Measurements from ENCODE around the gene BZW2. TPM values are rescaled to one million over a fixed set of nuclear protein-coding genes. Genes with fewer than 3 reads are reported as not detected.
A peak's percentile ranks its signal among the peaks of the same experiment; 100 is the strongest.
"Not testable (repeated sequence)": the region's sequence is repeated elsewhere in the genome, so short reads cannot be mapped to it uniquely, and the experiment has no call there.

The BZW2 gene
- total and polyA plus RNA-seq, 4 experiments from 2014 or later = 18.6 to 58.7 (median 33.6) TPM

DNA sequence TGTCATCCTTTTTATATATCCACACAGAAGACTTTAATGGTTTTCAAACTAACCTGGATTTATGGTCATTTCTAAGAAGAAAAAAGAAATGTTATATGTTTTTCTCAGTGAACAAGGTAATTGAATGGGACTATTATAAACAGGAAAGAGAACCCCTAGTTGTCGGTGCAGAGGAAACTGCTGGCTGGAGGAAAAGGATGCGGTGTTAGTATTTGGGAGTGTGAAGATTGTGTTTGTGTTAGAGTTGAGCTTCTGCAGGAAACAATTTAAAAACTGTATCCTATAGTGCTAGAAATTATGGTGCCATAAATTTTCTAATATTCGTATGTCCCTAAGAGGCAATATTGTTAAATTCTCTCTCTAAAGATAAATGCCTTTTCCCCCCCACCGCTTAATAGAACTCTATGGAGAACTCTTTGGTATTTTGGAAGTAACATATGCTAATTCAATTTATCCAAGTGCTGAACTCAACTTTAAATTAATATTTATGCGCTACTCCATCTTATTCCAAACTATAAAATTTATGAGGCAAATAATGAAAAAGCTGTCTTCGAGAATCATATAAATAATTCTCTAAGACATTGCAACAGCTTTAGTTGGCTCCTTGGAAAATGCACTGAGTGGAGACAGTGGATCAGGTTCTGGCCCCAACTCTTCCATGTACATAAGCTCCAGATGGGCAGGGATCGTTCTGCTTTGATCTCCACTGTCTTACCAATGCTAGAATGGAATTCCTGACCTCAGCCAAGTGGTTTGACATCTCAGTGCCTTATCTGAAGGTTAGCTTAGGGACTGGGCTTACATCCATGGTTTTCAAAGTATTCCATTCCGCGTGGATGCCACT, 5.6 kb downstream of the BZW2 start:
- intact Hi-C loops (cut with micrococcal nuclease) = no loop called here
- H3K4me3 Mint-ChIP-seq = peak overlapping the region in 5 of 8 donors; percentile 22 to 67 (median 40)
- CTCF ChIA-PET (ENCODE audit: partially characterized antibody) = no interaction called here
- POLR2A ChIA-PET (ENCODE audit: partially characterized antibody) = no interaction called here
- Histone ChIP-seq H3K27me3 (ENCODE audit: insufficient read depth, low read length) (no peaks in the 10 kb centered on the region), H3K4me1 (ENCODE audit: insufficient read depth, low read length) (peaks cover 46% of the 10 kb centered on the region), H3K4me3 (ENCODE audit: low read length in 2 of 2) (no peak overlapping the region), H3K27ac (ENCODE audit: low read depth, low read length) (no peak overlapping the region), H3K36me3 (ENCODE audit: insufficient read depth, low read length) (no peaks in the 10 kb centered on the region), H3K9me3 (ENCODE audit: control insufficient read depth in 1 of 2, low read length in 2 of 2) (no peaks in the 10 kb centered on the region)
- no peaks in the 10 kb centered on the region for H3K27me3 Mint-ChIP-seq
- no peak for DNase-seq
- H3K36me3 Mint-ChIP-seq = peaks cover 4% of the 10 kb centered on the region in 2 donors
- peak overlapping the region in 1 of 7 donors; percentile 39 for H3K27ac Mint-ChIP-seq
- no peaks in the 10 kb centered on the region for H3K9me3 Mint-ChIP-seq
- H3K4me1 Mint-ChIP-seq = peaks cover 44 to 63% (median 54%) of the 10 kb centered on the region in 4 donors

DNA sequence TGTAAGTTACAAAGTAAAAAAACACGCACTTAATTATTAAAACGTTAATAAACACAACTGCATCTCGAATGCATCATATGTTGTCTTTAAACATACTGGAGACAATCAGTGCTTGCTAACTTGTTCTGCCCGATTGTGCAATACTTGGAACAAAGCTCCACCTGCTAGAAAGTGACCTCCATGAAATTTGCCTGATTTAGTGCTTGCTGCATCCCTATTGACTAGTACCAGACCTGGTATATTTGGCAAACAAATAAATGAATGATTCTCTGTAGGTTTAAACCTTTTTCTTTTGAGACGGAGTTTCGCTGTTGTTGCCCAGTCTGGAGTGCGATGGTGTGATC, 6.2 kb downstream of the BZW2 start:
- no peaks in the 10 kb centered on the region for H3K36me3 ChIP-seq (ENCODE audit: insufficient read depth, low read length)
- no peaks in the 10 kb centered on the region for H3K27me3 Mint-ChIP-seq
- no peaks in the 10 kb centered on the region for H3K9me3 Mint-ChIP-seq
- H3K36me3 Mint-ChIP-seq = peaks cover 2 to 4% of the 10 kb centered on the region in 2 donors
- no peak overlapping the region for H3K27ac Mint-ChIP-seq
- no peaks in the 10 kb centered on the region for H3K27me3 ChIP-seq (ENCODE audit: insufficient read depth, low read length)
- H3K27ac ChIP-seq (ENCODE audit: low read depth, low read length) = no peak overlapping the region
- peaks cover 38 to 60% (median 49%) of the 10 kb centered on the region in 4 donors for H3K4me1 Mint-ChIP-seq
- DNase-seq = no peak
- intact Hi-C loops (cut with micrococcal nuclease) = no loop called here
- ChIA-PET CTCF (ENCODE audit: partially characterized antibody) (no interaction called here), POLR2A (ENCODE audit: partially characterized antibody) (no interaction called here)
- H3K4me1 ChIP-seq (ENCODE audit: insufficient read depth, low read length) = peaks cover 41% of the 10 kb centered on the region
- no peak overlapping the region for H3K4me3 ChIP-seq (ENCODE audit: low read length in 2 of 2)
- peak overlapping the region in 1 of 8 donors; percentile 12 for H3K4me3 Mint-ChIP-seq
- H3K9me3 ChIP-seq (ENCODE audit: control insufficient read depth in 1 of 2, low read length in 2 of 2) = no peaks in the 10 kb centered on the region

DNA sequence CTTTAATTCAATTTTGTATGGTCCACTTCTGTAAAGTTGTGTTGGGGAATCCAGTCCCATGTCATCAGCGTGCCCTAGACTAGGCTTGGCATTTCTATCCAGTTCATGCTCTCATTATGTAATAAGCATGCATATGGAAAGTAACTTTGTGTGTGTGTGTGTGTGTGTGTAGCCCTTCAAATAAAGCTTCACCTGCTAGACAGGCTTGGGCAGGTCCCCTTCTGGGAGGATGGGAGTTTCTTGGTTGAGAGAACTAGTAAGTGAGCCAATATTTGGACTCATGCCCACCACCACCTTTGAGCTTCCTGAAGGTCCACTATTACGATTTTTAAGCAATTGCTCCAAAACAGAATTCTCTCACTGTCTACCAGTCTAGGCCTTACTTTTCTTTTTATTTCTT, 6.9 kb downstream of the BZW2 start:
- Mint-ChIP-seq H3K36me3 (peaks cover 2 to 10% of the 10 kb centered on the region in 2 donors), H3K27me3 (no peaks in the 10 kb centered on the region), H3K4me3 (peak overlapping the region in 1 of 8 donors; percentile 7), H3K27ac (no peak overlapping the region), H3K9me3 (no peaks in the 10 kb centered on the region), H3K4me1 (peaks cover 34 to 60% (median 45%) of the 10 kb centered on the region in 4 donors)
- Histone ChIP-seq H3K9me3 (ENCODE audit: control insufficient read depth in 1 of 2, low read length in 2 of 2) (no peaks in the 10 kb centered on the region), H3K4me1 (ENCODE audit: insufficient read depth, low read length) (peaks cover 34% of the 10 kb centered on the region), H3K4me3 (ENCODE audit: low read length in 2 of 2) (no peak overlapping the region), H3K27ac (ENCODE audit: low read depth, low read length) (no peak overlapping the region), H3K27me3 (ENCODE audit: insufficient read depth, low read length) (no peaks in the 10 kb centered on the region), H3K36me3 (ENCODE audit: insufficient read depth, low read length) (no peaks in the 10 kb centered on the region)
- intact Hi-C loops (cut with micrococcal nuclease) = no loop called here
- ChIA-PET POLR2A (ENCODE audit: partially characterized antibody) (no interaction called here), CTCF (ENCODE audit: partially characterized antibody) (no interaction called here)
- DNase-seq = no peak

DNA sequence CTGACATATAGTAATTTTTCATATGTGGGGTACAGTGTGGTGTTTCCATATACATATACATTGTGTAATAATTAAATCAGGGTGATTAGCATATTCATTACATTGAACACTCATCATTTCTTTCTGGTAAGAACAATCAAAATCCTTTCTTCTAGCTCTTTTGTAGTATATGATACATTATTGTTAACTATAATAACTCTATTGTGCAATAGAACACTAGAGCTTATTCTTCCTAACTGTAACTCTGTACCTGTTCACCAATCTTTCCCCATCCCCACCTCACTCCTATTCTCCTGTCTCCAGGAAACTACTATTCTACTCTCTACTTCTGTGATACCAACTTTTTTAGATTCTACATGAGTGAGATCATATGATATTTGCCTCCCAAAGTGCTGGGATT, 9.4 kb downstream of the BZW2 start:
- intact Hi-C loops (cut with micrococcal nuclease) = no loop called here

DNA sequence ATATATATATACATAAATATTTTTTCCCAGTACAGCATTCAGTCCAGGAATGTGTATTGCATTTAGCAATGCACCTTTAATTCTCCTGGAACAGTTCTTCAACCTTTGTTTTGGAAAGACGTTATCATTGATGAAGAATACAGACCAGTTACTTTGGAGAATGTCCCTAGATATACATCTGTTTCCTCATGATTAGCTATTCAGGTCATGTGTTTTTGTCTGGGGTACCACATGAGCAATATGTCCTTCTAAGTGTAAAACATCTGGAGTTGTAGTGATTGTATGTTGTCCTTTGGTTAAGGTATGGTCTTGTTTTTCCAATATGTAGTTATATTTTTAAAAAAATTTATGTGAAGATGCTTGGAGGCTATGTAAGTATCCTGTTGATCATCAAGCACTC, 10.2 kb downstream of the BZW2 start:
- H3K27me3 ChIP-seq (ENCODE audit: insufficient read depth, low read length) = no peaks in the 10 kb centered on the region
- no peak overlapping the region for H3K27ac ChIP-seq (ENCODE audit: low read depth, low read length)
- H3K4me3 Mint-ChIP-seq = no peak overlapping the region
- no peak overlapping the region for H3K27ac Mint-ChIP-seq
- no peaks in the 10 kb centered on the region for H3K36me3 ChIP-seq (ENCODE audit: insufficient read depth, low read length)
- POLR2A ChIA-PET (ENCODE audit: partially characterized antibody) = no interaction called here
- peaks cover 2 to 12% of the 10 kb centered on the region in 2 donors for H3K36me3 Mint-ChIP-seq
- no peak overlapping the region for H3K4me3 ChIP-seq (ENCODE audit: low read length in 2 of 2)
- CTCF ChIA-PET (ENCODE audit: partially characterized antibody) = interaction anchor here (1.1 to 1.3 kb wide), 2 partner anchors 11 to 13 kb away, joined by 3 read pairs; partner anchors contain the start of gene ANKMY2
- intact Hi-C loops (cut with micrococcal nuclease) = no loop called here
- H3K4me1 Mint-ChIP-seq = peaks cover 24 to 45% (median 29%) of the 10 kb centered on the region in 4 donors
- no peak for DNase-seq
- peaks cover 13% of the 10 kb centered on the region for H3K4me1 ChIP-seq (ENCODE audit: insufficient read depth, low read length)
- H3K27me3 Mint-ChIP-seq = no peaks in the 10 kb centered on the region
- no peaks in the 10 kb centered on the region for H3K9me3 ChIP-seq (ENCODE audit: control insufficient read depth in 1 of 2, low read length in 2 of 2)
- H3K9me3 Mint-ChIP-seq = no peaks in the 10 kb centered on the region

More for the DNA sequence above, 9.4 kb downstream of the BZW2 start:
- POLR2A ChIA-PET (ENCODE audit: partially characterized antibody) = no interaction called here
- CTCF ChIA-PET (ENCODE audit: partially characterized antibody) = no interaction called here
- Histone ChIP-seq H3K4me3 (ENCODE audit: low read length in 2 of 2) (no peak overlapping the region), H3K4me1 (ENCODE audit: insufficient read depth, low read length) (peaks cover 17% of the 10 kb centered on the region), H3K36me3 (ENCODE audit: insufficient read depth, low read length) (no peaks in the 10 kb centered on the region), H3K27ac (ENCODE audit: low read depth, low read length) (no peak overlapping the region), H3K27me3 (ENCODE audit: insufficient read depth, low read length) (no peaks in the 10 kb centered on the region), H3K9me3 (ENCODE audit: control insufficient read depth in 1 of 2, low read length in 2 of 2) (no peaks in the 10 kb centered on the region)
- peaks cover 23 to 43% (median 29%) of the 10 kb centered on the region in 4 donors for H3K4me1 Mint-ChIP-seq
- no peak overlapping the region for H3K27ac Mint-ChIP-seq
- DNase-seq = no peak
- H3K27me3 Mint-ChIP-seq = no peaks in the 10 kb centered on the region
- H3K36me3 Mint-ChIP-seq = peaks cover 2 to 12% of the 10 kb centered on the region in 2 donors
- peak overlapping the region in 1 of 8 donors; percentile 16 for H3K4me3 Mint-ChIP-seq
- H3K9me3 Mint-ChIP-seq = no peaks in the 10 kb centered on the region

DNA sequence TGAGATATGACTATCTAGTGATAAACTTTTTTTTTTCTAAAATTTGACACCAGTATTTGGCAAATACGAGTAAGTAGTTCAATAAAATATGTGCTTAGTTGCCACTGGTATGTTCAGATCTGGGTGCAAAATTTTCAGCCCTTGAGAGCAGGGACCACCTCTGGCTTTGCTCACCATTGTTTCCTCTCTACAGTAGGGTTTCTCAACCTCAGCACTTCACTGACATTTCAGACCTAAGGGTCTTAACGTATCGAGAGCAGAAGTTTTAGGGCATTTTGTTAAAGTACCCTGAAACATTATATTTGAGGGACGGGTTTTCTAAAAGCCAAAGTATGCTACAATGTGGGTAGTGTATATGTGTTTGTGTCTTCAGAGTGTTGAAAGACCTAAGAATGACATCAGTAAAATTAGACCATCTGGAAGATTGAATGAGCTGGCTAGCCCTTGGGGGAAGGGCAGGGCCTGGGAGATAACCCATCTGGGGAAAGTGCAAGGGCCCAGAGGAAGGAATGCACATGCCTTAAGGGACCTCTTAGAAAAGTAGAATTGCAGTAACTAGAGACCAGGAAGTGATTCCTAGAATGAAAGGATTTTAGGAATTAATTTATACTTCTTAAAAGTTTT, 11.8 kb downstream of the BZW2 start:
- intact Hi-C loops (cut with micrococcal nuclease) = no loop called here
- no peaks in the 10 kb centered on the region for H3K4me1 ChIP-seq (ENCODE audit: insufficient read depth, low read length)
- Mint-ChIP-seq H3K4me3 (no peak overlapping the region), H3K27me3 (no peaks in the 10 kb centered on the region), H3K27ac (peak overlapping the region in 1 of 7 donors; percentile 13), H3K9me3 (no peaks in the 10 kb centered on the region), H3K4me1 (peaks cover 19 to 36% (median 21%) of the 10 kb centered on the region in 4 donors), H3K36me3 (peaks cover 4 to 12% of the 10 kb centered on the region in 2 donors)
- DNase-seq = no peak
- no peak overlapping the region for H3K4me3 ChIP-seq (ENCODE audit: low read length in 2 of 2)
- H3K36me3 ChIP-seq (ENCODE audit: insufficient read depth, low read length) = no peaks in the 10 kb centered on the region
- POLR2A ChIA-PET (ENCODE audit: partially characterized antibody) = no interaction called here
- no peak overlapping the region for H3K27ac ChIP-seq (ENCODE audit: low read depth, low read length)
- H3K27me3 ChIP-seq (ENCODE audit: insufficient read depth, low read length) = no peaks in the 10 kb centered on the region
- CTCF ChIA-PET (ENCODE audit: partially characterized antibody) = interaction anchor here (1.3 kb wide), 1 partner anchor 11 kb away, joined by 3 read pairs; no protein-coding TSS in a partner anchor
- H3K9me3 ChIP-seq (ENCODE audit: control insufficient read depth in 1 of 2, low read length in 2 of 2) = no peaks in the 10 kb centered on the region

DNA sequence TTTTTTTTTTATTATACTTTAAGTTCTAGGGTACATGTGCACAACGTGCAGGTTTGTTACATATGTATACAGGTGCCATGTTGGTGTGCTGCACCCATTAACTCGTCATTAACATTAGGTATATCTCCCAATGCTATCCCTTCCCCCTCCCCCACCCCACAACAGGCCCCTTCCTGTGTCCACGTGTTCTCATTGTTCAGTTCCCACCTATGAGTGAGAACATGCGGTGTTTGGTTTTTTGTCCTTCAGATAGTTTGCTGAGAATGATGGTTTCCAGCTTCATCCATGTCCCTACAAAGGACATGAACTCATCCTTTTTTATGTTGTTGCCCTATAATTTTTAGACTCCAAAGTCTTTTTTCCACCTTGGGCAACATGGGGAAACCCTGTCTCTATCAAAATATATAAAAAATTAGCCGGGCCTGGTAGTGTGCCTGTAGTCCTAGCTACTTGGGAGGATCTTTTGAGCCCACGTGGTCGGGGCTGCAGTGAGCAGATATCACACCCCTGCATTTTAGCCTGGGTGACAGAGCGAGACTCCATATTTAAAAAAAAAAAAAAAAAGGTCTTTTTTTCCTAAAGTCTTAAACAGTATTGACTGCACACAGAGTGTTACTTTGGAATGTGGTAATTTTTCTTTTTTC, 14.0 kb downstream of the BZW2 start:
- H3K9me3 Mint-ChIP-seq; H3K27ac ChIP-seq (ENCODE audit: low read depth, low read length); DNase-seq; H3K4me3 ChIP-seq (ENCODE audit: low read length in 2 of 2); CTCF ChIA-PET (ENCODE audit: partially characterized antibody); H3K4me1 ChIP-seq (ENCODE audit: insufficient read depth, low read length); H3K27ac Mint-ChIP-seq; H3K36me3 ChIP-seq (ENCODE audit: insufficient read depth, low read length); H3K27me3 Mint-ChIP-seq; H3K9me3 ChIP-seq (ENCODE audit: control insufficient read depth in 1 of 2, low read length in 2 of 2); H3K4me3 Mint-ChIP-seq; intact Hi-C loops (cut with micrococcal nuclease); H3K27me3 ChIP-seq (ENCODE audit: insufficient read depth, low read length): not testable (repeated sequence)
- POLR2A ChIA-PET (ENCODE audit: partially characterized antibody) = interaction anchor here (0.6 to 0.7 kb wide), 2 partner anchors 19 to 456 kb away, joined by 3 read pairs; no protein-coding TSS in a partner anchor
- peaks cover 13 to 29% (median 17%) of the 10 kb centered on the region in 4 donors for H3K4me1 Mint-ChIP-seq
- H3K36me3 Mint-ChIP-seq = peaks cover 7 to 18% of the 10 kb centered on the region in 2 donors
